Measurements from ENCODE around the gene CHSY1. TPM values are rescaled to one million over a fixed set of nuclear protein-coding genes. Genes with fewer than 3 reads are reported as not detected.

Gene CHSY1, protein sequence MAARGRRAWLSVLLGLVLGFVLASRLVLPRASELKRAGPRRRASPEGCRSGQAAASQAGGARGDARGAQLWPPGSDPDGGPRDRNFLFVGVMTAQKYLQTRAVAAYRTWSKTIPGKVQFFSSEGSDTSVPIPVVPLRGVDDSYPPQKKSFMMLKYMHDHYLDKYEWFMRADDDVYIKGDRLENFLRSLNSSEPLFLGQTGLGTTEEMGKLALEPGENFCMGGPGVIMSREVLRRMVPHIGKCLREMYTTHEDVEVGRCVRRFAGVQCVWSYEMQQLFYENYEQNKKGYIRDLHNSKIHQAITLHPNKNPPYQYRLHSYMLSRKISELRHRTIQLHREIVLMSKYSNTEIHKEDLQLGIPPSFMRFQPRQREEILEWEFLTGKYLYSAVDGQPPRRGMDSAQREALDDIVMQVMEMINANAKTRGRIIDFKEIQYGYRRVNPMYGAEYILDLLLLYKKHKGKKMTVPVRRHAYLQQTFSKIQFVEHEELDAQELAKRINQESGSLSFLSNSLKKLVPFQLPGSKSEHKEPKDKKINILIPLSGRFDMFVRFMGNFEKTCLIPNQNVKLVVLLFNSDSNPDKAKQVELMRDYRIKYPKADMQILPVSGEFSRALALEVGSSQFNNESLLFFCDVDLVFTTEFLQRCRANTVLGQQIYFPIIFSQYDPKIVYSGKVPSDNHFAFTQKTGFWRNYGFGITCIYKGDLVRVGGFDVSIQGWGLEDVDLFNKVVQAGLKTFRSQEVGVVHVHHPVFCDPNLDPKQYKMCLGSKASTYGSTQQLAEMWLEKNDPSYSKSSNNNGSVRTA
- total RNA-seq (2013; cell fraction: nucleolus; rRNA removed), result 82.5 and 96.0 TPM in 2 replicates
- total RNA-seq (2014; rRNA removed) (9.8 and 11.1 TPM in 2 replicates), total RNA-seq (2014; rRNA removed; fragmentation: Illumina TruSeq; extraction: Trizol) (14.2 and 14.7 TPM in 2 replicates), total RNA-seq (2021) (17.5 and 17.8 TPM in 2 replicates), polyA plus RNA-seq (2011; rRNA removed) (31.2 and 41.1 TPM in 2 replicates), polyA plus RNA-seq (2014; fragmentation: Illumina TruSeq; extraction: Trizol) (16.1 and 18.9 TPM in 2 replicates), polyA plus RNA-seq (2014; fragmentation: Nextera tagmentation; extraction: Ambion mirVana) (10 to 100 TPM in 1 of 2 experiments, 1 to 10 TPM in 1; 5.1 to 10.0 TPM), polyA plus RNA-seq (2014; rRNA removed) (10.8 and 11.0 TPM in 2 replicates), polyA plus RNA-seq (2016; fragmentation: Nextera tagmentation; extraction: Ambion mirVana) (1 to 10 TPM; 1.4 to 1.8 TPM), polyA minus RNA-seq (2011; rRNA and poly(A)+ RNA removed) (36.3 and 39.7 TPM in 2 replicates), Bru-seq, nascent RNA (percentile 83 among the genes with signal in this experiment), BruChase-seq, experiment 1, labeled RNA remaining after a 6-hour chase (percentile 75 among the genes with signal in this experiment), BruChase-seq, experiment 2, labeled RNA remaining after a 2-hour chase (percentile 78 among the genes with signal in this experiment)
- 7.5 TPM for polyA plus RNA-seq (2011; ENCODE audit: low read depth)
- 17.9 and 23.9 TPM in 2 replicates for polyA plus RNA-seq (2011; cell fraction: cytosol; rRNA removed)
- polyA plus RNA-seq (2011; cell fraction: nucleus; rRNA removed), result 19.2 and 19.8 TPM in 2 replicates
- polyA plus RNA-seq (2012), result 7.4 and 12.5 TPM in 2 replicates
- 14.3 and 16.0 TPM in 2 replicates for polyA minus RNA-seq (2011; cell fraction: cytosol; rRNA and poly(A)+ RNA removed)
- 13.2 and 20.8 TPM in 2 replicates for polyA minus RNA-seq (2011; cell fraction: nucleus; rRNA and poly(A)+ RNA removed)
- long read RNA-seq, experiment 1, partial matches to known transcripts, result 1 of 3 reads
- long read RNA-seq, experiment 1, other reads (novel, unspliced or antisense), result 2 of 3 reads
- long read RNA-seq, experiment 2, partial matches to known transcripts, result 15 of 20 reads
- long read RNA-seq, experiment 2, other reads (novel, unspliced or antisense), result 5 of 20 reads

DNA sequence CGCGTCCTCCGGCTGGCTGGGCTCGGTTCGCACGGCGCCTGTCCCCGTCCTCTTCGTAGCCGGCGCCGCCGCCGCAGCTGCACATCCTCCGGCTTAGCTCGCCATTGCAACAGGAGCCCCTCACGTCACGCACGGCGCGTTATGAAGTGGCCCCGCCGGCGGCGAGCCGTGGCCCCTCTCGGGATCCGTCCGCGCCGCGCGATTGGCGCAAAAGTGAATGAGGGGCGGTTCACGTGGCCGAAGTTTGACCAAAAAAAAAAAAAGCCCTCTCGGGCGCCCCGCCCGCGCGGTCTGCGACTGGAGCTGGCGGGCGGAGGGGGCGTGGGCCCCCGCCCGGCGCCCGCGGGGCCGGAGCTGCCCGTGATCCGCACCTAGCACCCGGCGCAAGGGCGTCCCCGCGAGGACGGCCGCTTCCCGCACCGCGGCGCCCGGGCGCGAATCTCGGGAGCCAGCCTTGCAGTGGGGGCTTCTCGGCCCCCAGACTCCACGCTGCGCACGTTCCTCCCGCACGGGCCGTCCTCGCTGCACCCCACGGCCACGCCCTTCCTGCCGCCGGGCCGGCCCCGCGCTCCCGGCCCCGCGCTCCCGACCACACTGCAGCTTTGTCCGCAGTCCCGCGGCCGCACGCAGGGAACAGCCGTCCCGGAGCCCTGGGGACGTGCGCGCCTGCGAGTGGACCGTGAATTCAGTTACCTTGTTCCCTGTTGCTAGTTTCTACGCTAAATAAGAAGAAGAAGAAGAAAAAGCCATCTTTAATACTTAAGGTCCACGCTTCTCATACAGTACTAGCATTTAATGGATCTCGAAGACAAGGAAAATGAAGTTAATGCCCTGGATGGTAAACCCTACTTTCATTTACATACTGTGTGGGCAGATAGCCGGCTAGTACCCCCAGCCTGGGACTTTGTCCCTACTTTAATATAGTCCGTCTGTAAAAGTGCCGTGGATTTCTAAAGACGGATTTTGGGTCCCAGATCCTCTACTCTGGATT, at the start of gene CHSY1:
Gene CHSY1, minus strand, starts transcription at position 219 of the 991 bp plus-strand sequence. CDS start 592 bp downstream, outside the sequence.
- peak within 1 kb of the TSS; percentile 43 for H3K27ac ChIP-seq (ENCODE audit: control insufficient read depth, insufficient read depth)
- H3K4me3 ChIP-seq, result peak within 1 kb of the TSS; percentile 91
- H3K79me2 ChIP-seq (ENCODE audit: control insufficient read depth, insufficient read depth, low read length), result peaks cover 37% of the 10 kb centered on the region
- WGBS (ENCODE audit: insufficient coverage, insufficient replicate concordance, low lambda C conversion rate, missing lambda C conversion rate), result 1% methylated on average over 102 of the region's 108 CpGs
- peak within 1 kb of the TSS; percentile 85 for H2AFZ ChIP-seq (ENCODE audit: control insufficient read depth, low read depth, low read length)
- TSS peak; percentile 82 for BruUV-seq (replicated peaks)
- no peaks in the 10 kb centered on the region; the same call in 1 of the 2 replicates for H3K4me1 ChIP-seq (ENCODE audit: control insufficient read depth, insufficient read depth, low read length)
- in situ Hi-C loops (cut with MboI), result no loop called here
- peak; percentile 80 for ATAC-seq
- H3K4me2 ChIP-seq (ENCODE audit: control insufficient read depth, insufficient read depth), result peak within 1 kb of the TSS; percentile 95
- H3K9ac ChIP-seq (ENCODE audit: control insufficient read depth, insufficient read depth, low read length), result peak within 1 kb of the TSS; percentile 69
- no peaks in the 10 kb centered on the region for H3K9me3 ChIP-seq (replicated peaks; ENCODE audit: control insufficient read depth, insufficient read depth, low read length)
- ChIA-PET SMC1A (ENCODE audit: uncharacterized antibody, unreplicated experiment) (interaction anchor here (0.6 to 3.2 kb wide), 13 partner anchors 10 to 229 kb away, joined by 3 to 23 read pairs (median 4); no protein-coding TSS in a partner anchor), CTCF (interaction anchor here (0.6 to 6.5 kb wide), 16 partner anchors 10 to 236 kb away, joined by 3 to 47 read pairs (median 4); no protein-coding TSS in a partner anchor), POLR2A (interaction anchor here (0.6 to 1.7 kb wide), 18 partner anchors 9 to 1686 kb away, joined by 3 to 10 read pairs (median 4); partner anchors contain the start of gene SNRPA1), RAD21 (ENCODE audit: unreplicated experiment) (interaction anchor here (0.8 to 2.4 kb wide), 25 partner anchors 8 to 329 kb away, joined by 3 to 19 read pairs (median 4); no protein-coding TSS in a partner anchor)
- FAIRE-seq, result no peak
- peak; percentile 57 for DNase-seq (ENCODE audit: low read depth, low spot score)
- intact Hi-C loops (cut with micrococcal nuclease; ENCODE audit: unreplicated experiment), result loop anchor here (2.0 kb wide), 2 partner anchors 63 to 125 kb away; no protein-coding TSS in a partner anchor
- no peaks in the 10 kb centered on the region for H4K20me1 ChIP-seq (ENCODE audit: control insufficient read depth, insufficient read depth)
- no peaks in the 10 kb centered on the region for H3K36me3 ChIP-seq (ENCODE audit: control insufficient read depth in 2 of 2, insufficient read depth in 2 of 2, low read length in 1 of 2)
- no peaks in the 10 kb centered on the region for H3K27me3 ChIP-seq (replicated peaks in 1 of 2; ENCODE audit: control insufficient read depth in 2 of 2, insufficient read depth in 2 of 2, low read length in 1 of 2)
- TF ChIP-seq E2F4 (IDR thresholded peaks at IDR 0.05; ENCODE audit: low read depth, low read length) (no peak), RELA (IDR thresholded peaks at IDR 0.05; ENCODE audit: borderline replicate concordance, partially characterized antibody) (no peak), RAD51 (IDR thresholded peaks at IDR 0.05) (0 out of 2 replicates have a peak, but pooled peaks have one; percentile 30), TBL1XR1 (IDR thresholded peaks at IDR 0.05; ENCODE audit: low read depth, low read length) (no peak), CHD2 (IDR thresholded peaks at IDR 0.05; ENCODE audit: borderline replicate concordance, low read depth, low read length) (peak; percentile 75; the same call in 1 of the 2 replicates), NFIC (IDR thresholded peaks at IDR 0.05; ENCODE audit: low read depth, low read length) (no peak), ZNF687 (IDR thresholded peaks at IDR 0.05) (0 out of 2 replicates have a peak, but pooled peaks have one; percentile 15), SUPT20H (IDR thresholded peaks at IDR 0.05; ENCODE audit: borderline replicate concordance, control insufficient read depth, low read depth, low read length) (no peak)

All from GM12878 (cell line).